GM12878 (cell line): Measurements from ENCODE around the gene ERCC2. TPM values are rescaled to one million over a fixed set of nuclear protein-coding genes. Genes with fewer than 3 reads are reported as not detected.

Experiments used
- ATAC-seq: fragments of 200-7000 bp; cut with Tn5 transposase; 3 replicates; pipeline ENCODE4 v1.9.1; 2020; ENCODE audit warnings: mild to moderate bottlenecking, moderate library complexity
- BruUV-seq: library from RNA; stranded (reverse); fragments of 400-500 nt; replicated peaks from 2 replicates; lab custom pipeline; 2021; lab: Mats Ljungman, UMichigan
- CTCF ChIA-PET: fragments of 300-600 bp; sonication (Branson Sonifier 250); formaldehyde crosslinking; extraction: SDS; loops from one replicate; lab custom pipeline; 2021; ENCODE audit warnings: inconsistent platforms; lab: Yijun Ruan, JAX
- POLR2A ChIA-PET: fragments of 350-600 bp; formaldehyde crosslinking; extraction: SDS; loops from one replicate; lab custom pipeline; 2021; ENCODE audit warnings: inconsistent platforms; lab: Charles Lee
- RAD21 ChIA-PET: fragments of 300-600 bp; sonication (Branson Sonifier 250); formaldehyde crosslinking; loops from one replicate; lab custom pipeline; 2023; ENCODE audit warnings: antibody characterized with exemption; ENCODE audit not compliant: unreplicated experiment; lab: Charles Lee
- SMC1A ChIA-PET: fragments of 300-600 bp; sonication (Branson Sonifier 250); formaldehyde crosslinking; loops from one replicate; lab custom pipeline; 2023; ENCODE audit not compliant: unreplicated experiment, uncharacterized antibody; lab: Charles Lee
- DNase-seq: peaks from one replicate; pipeline ENCODE4 v3.0.0-alpha.2; 2011; ENCODE audit warnings: low read depth, low spot score
- FAIRE-seq: peaks from 3 replicates; lab custom pipeline; 2011; peaks lifted over from hg19 to GRCh38; lab: Jason Lieb, UNC
- H2AFZ ChIP-seq: 2 replicates; pipeline ENCODE4 v1.6.0; 2011; ENCODE audit warnings: low read depth, low read length, control low read depth; ENCODE audit not compliant: control insufficient read depth
- H3K27ac ChIP-seq: 2 replicates; pipeline ENCODE4 v1.5.1; 2011; ENCODE audit warnings: control low read depth; ENCODE audit not compliant: control insufficient read depth, insufficient read depth
- H3K27me3 ChIP-seq, 2 experiments: replicated peaks in 1 of 2; 2 replicates each; pipeline versions ENCODE4 v1.6.0 to v1.6.1; 2011; ENCODE audit warnings: low read length in 1 of 2; ENCODE audit not compliant: control insufficient read depth in 2 of 2, insufficient read depth in 2 of 2
- H3K36me3 ChIP-seq, 2 experiments: 2 replicates each; pipeline ENCODE4 v1.5.1; 2011; ENCODE audit warnings: low read length in 1 of 2; ENCODE audit not compliant: control insufficient read depth in 2 of 2, insufficient read depth in 2 of 2
- H3K4me1 ChIP-seq: 2 replicates; pipeline ENCODE4 v1.6.1; 2011; ENCODE audit warnings: mild to moderate bottlenecking, low read length, moderate library complexity, mixed read lengths; ENCODE audit not compliant: control insufficient read depth, insufficient read depth
- H3K4me2 ChIP-seq: 2 replicates; pipeline ENCODE4 v1.6.0; 2011; ENCODE audit warnings: control low read depth; ENCODE audit not compliant: control insufficient read depth, insufficient read depth
- H3K4me3 ChIP-seq: fragments of 200-600 bp; sonication (generic); 2 replicates; pipeline ENCODE4 v1.5.1; 2016
- H3K79me2 ChIP-seq: 2 replicates; pipeline ENCODE4 v1.6.0; 2011; ENCODE audit warnings: low read length; ENCODE audit not compliant: control insufficient read depth, insufficient read depth
- H3K9ac ChIP-seq: 2 replicates; pipeline ENCODE4 v1.8.0; 2011; ENCODE audit warnings: low read length, control low read depth, mixed read lengths; ENCODE audit not compliant: control insufficient read depth, insufficient read depth
- H3K9me3 ChIP-seq: replicated peaks from 3 replicates; pipeline ENCODE4 v1.5.1; 2011; ENCODE audit warnings: mild to moderate bottlenecking, low read length; ENCODE audit not compliant: control insufficient read depth, insufficient read depth
- H4K20me1 ChIP-seq: 2 replicates; pipeline ENCODE4 v1.6.0; 2011; ENCODE audit not compliant: control insufficient read depth, insufficient read depth
- CEBPB ChIP-seq, 2 experiments: fragments of 150-350 bp in 1 of 2; IDR thresholded peaks; 2 replicates each; pipeline ENCODE4 v1.6.1; 2012 to 2014; ENCODE audit warnings: low read depth in 2 of 2, low read length in 2 of 2, borderline replicate concordance in 1 of 2, inconsistent platforms in 1 of 2
- MEF2A ChIP-seq: IDR thresholded peaks from 2 replicates; pipeline ENCODE4 v1.6.1; 2011; ENCODE audit warnings: low read depth, mild to moderate bottlenecking, low read length, moderate library complexity; ENCODE audit not compliant: insufficient read depth
- SRF ChIP-seq, 2 experiments: IDR thresholded peaks; 2 replicates each; pipeline ENCODE4 v1.6.1; 2011; ENCODE audit warnings: low read depth in 2 of 2, low read length in 2 of 2, mild to moderate bottlenecking in 1 of 2, moderate library complexity in 1 of 2
- WGBS: methylation state at CpG from one replicate; pipeline ENCODE4 v1.1.6; 2016; ENCODE audit warnings: low lambda C conversion rate; ENCODE audit not compliant: insufficient replicate concordance, insufficient coverage; ENCODE audit errors: missing lambda C conversion rate; 5-methylcytosine and 5-hydroxymethylcytosine counted together
- in situ Hi-C: fragments of 300-500 bp; cut with MboI; formaldehyde crosslinking; loops from 9 replicates; pipeline ENCODE4 v1.14.3; 2018; ENCODE audit warnings: mixed read lengths
- intact Hi-C: fragments of 100-400 bp; cut with micrococcal nuclease; formaldehyde crosslinking; loops from one replicate; pipeline ENCODE4 v1.14.2; 2022; ENCODE audit not compliant: unreplicated experiment
- polyA plus RNA-seq, 11 experiments: library from polyadenylated mRNA; depleted of rRNA in 4 of 11; unstranded in 6 of 11; stranded (reverse) in 5 of 11; fragments of >200 nt; fragmentation: Nextera tagmentation in 4 of 11; fragmentation: Illumina TruSeq in 1 of 11; extraction: Ambion mirVana in 4 of 11; extraction: Trizol in 1 of 11; gene quantifications; 1 replicate in 1 of 11; 2 replicates in 10 of 11; pipeline versions ENCODE4 v1.2.1 to v1.2.3, GENCODE V29; 2011 to 2016; ENCODE audit warnings: inconsistent platforms in 2 of 11, missing spikeins in 2 of 11, low read depth in 1 of 11
- total RNA-seq, 4 experiments: library from RNA; depleted of rRNA in 3 of 4; stranded (reverse); fragments of >200 nt in 3 of 4; fragmentation: Illumina TruSeq in 1 of 4; extraction: Trizol in 1 of 4; gene quantifications; 2 replicates each; pipeline versions ENCODE4 v1.2.1 to v1.2.3, GENCODE V29; 2013 to 2021
- TF ChIP-seq, protein P1 (sequence below): fragments of 450-650 bp; IDR thresholded peaks from 2 replicates; pipeline ENCODE4 v1.6.1; 2016; ENCODE audit warnings: mild to moderate bottlenecking
- TF ChIP-seq, protein P2 (sequence below): fragments of 450-650 bp; IDR thresholded peaks from 2 replicates; pipeline ENCODE4 v1.6.1; 2017; ENCODE audit warnings: mild to moderate bottlenecking, low read depth, inconsistent platforms; ENCODE audit not compliant: poor library complexity, severe bottlenecking
- TF ChIP-seq, protein P3 (sequence below): fragments of 450-650 bp; IDR thresholded peaks from 2 replicates; pipeline ENCODE4 v1.6.1; 2014; ENCODE audit warnings: mild to moderate bottlenecking

The ERCC2 gene
- total and polyA plus RNA-seq, 10 of the 15 experiments (the other 5 are each of a cell fraction or from before 2014, with no cell fraction given): 1.3 to 40.1 (median 15.6) TPM

DNA sequence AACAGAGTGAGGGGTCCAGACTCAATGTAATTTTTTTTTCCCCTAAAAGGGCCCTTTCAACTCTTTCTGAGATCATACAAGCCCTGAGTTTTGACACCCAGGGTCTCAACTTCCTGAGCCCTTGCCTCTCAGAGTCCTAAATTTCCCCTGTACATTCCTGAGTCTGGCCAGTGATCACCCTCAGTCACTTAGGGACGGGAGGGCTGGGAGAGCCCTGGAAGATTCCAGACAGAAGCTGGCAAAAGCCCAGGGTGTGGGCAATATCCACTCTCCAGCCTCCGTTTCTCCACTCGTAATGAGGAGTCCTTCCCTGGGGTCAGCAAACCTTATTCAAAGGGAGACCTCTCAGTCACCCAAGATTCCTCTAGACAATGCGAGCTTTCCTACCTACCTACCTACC lies 32.9 kb upstream of the ERCC2 start:
- Histone ChIP-seq H3K4me3 (0 out of 2 replicates have a peak overlapping the region, but pooled peaks have one; percentile 98), H3K79me2 (peaks cover 7% of the 10 kb centered on the region), H3K4me1 (peaks cover 4% of the 10 kb centered on the region), H3K27ac (no peak overlapping the region), H2AFZ (no peak overlapping the region)
- CTCF ChIA-PET: interaction anchor here (0.7 to 5.2 kb wide), 19 partner anchors 10 to 92 kb away, joined by 3 to 93 read pairs (median 6); partner anchors contain the start of genes ERCC1 and FOSB
- FAIRE-seq (no peak), ATAC-seq (no peak)
- in situ Hi-C loops: no loop called here
- TF ChIP-seq, protein P1, sequence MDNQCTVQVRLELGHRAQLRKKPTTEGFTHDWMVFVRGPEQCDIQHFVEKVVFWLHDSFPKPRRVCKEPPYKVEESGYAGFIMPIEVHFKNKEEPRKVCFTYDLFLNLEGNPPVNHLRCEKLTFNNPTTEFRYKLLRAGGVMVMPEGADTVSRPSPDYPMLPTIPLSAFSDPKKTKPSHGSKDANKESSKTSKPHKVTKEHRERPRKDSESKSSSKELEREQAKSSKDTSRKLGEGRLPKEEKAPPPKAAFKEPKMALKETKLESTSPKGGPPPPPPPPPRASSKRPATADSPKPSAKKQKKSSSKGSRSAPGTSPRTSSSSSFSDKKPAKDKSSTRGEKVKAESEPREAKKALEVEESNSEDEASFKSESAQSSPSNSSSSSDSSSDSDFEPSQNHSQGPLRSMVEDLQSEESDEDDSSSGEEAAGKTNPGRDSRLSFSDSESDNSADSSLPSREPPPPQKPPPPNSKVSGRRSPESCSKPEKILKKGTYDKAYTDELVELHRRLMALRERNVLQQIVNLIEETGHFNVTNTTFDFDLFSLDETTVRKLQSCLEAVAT: no peak
- TF ChIP-seq, protein P2, sequence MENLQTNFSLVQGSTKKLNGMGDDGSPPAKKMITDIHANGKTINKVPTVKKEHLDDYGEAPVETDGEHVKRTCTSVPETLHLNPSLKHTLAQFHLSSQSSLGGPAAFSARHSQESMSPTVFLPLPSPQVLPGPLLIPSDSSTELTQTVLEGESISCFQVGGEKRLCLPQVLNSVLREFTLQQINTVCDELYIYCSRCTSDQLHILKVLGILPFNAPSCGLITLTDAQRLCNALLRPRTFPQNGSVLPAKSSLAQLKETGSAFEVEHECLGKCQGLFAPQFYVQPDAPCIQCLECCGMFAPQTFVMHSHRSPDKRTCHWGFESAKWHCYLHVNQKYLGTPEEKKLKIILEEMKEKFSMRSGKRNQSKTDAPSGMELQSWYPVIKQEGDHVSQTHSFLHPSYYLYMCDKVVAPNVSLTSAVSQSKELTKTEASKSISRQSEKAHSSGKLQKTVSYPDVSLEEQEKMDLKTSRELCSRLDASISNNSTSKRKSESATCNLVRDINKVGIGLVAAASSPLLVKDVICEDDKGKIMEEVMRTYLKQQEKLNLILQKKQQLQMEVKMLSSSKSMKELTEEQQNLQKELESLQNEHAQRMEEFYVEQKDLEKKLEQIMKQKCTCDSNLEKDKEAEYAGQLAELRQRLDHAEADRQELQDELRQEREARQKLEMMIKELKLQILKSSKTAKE: no peak
- TF ChIP-seq MEF2A: no peak
- TF ChIP-seq, protein P3, sequence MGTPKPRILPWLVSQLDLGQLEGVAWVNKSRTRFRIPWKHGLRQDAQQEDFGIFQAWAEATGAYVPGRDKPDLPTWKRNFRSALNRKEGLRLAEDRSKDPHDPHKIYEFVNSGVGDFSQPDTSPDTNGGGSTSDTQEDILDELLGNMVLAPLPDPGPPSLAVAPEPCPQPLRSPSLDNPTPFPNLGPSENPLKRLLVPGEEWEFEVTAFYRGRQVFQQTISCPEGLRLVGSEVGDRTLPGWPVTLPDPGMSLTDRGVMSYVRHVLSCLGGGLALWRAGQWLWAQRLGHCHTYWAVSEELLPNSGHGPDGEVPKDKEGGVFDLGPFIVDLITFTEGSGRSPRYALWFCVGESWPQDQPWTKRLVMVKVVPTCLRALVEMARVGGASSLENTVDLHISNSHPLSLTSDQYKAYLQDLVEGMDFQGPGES: no peak
- no peak for TF ChIP-seq SRF (IDR thresholded peaks at IDR 0.05; ENCODE audit: low read depth in 2 of 2, low read length in 2 of 2)
- TF ChIP-seq CEBPB (IDR thresholded peaks at IDR 0.05; ENCODE audit: borderline replicate concordance in 1 of 2, low read depth in 2 of 2, low read length in 2 of 2): no peak
- TF ChIP-seq, all 136 proteins: peak for 0
- RAD21 ChIA-PET: interaction anchor here (0.8 to 4.8 kb wide), 10 partner anchors 10 to 238 kb away, joined by 3 to 48 read pairs (median 6); partner anchors contain the start of gene ERCC1
- Histone ChIP-seq H3K4me2 (no peak overlapping the region), H3K9ac (no peak overlapping the region), H4K20me1 (no peaks in the 10 kb centered on the region), H3K36me3 (no peaks in the 10 kb centered on the region; a peak in 1 of 4 replicates), H3K9me3 (no peaks in the 10 kb centered on the region), H3K27me3 (no peaks in the 10 kb centered on the region; a peak in 1 of 4 replicates)
- no peak for DNase-seq
- BruUV-seq: no TSS peak
- intact Hi-C loops: loop anchor here (10.0 kb wide), 1 partner anchor 242 kb away; no protein-coding TSS in a partner anchor
- POLR2A ChIA-PET: interaction anchor here (0.8 to 3.8 kb wide), 2 partner anchors 21 to 36 kb away, joined by 3 to 16 read pairs; partner anchors contain the start of gene ERCC1
- SMC1A ChIA-PET: interaction anchor here (0.9 to 6.2 kb wide), 9 partner anchors 13 to 238 kb away, joined by 3 to 55 read pairs (median 5); no protein-coding TSS in a partner anchor
- 88% methylated on average over 4 of the region's 4 CpGs for WGBS
